NCI-H128 (cell line): Measurements from ENCODE around the gene PRODH.
"Not testable (repeated sequence)": the region's sequence is repeated elsewhere in the genome, so short reads cannot be mapped to it uniquely, and the experiment has no call there.

Source experiments
- DNase-seq: peaks from one replicate; lab custom pipeline; 2025; ENCODE audit not compliant: unreplicated experiment; lab: John Stamatoyannopoulos, UW

The PRODH gene

GRCh38 chr22:18909556-18909955, 26.5 kb downstream of the PRODH start:
- DNase-seq = no peak

DNA sequence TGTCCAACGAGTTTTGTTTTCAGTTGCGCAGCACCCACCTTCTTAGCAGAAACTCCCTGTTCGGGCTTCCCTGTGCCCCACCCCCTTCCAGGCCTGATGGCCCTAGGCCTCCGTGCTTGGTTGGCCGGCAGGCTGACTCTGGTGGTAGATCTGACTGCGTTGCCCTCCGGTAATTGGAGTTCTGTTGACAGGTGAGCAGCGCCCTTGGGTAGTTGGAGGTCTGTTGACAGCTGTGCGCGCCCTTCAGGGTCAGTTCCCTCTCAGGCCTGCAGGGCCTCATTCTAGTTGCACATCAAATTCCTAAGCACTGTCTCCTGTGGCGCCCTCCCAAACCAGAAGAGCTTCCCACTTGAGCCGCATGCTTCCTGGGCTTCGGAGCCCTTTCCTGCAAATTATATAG, 29.2 kb downstream of the PRODH start:
- DNase-seq = no peak

DNA sequence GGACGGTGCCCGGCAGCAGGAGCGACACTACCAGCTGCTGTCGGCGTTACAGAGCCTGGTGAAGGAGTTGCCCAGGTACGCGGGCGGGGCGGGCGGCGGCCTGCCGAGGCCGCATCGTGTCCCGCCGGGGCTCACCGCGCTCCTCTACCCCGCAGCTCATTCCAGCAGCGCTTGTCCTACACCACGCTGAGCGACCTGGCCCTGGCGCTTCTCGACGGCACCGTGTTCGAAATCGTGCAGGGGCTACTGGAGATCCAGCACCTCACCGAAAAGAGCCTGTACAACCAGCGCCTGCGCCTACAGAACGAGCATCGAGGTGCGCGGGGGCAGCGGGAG, 29.7 kb downstream of the PRODH start:
- not testable (repeated sequence) for DNase-seq

GRCh38 chr22:18905540-18906409, 30.3 kb downstream of the PRODH start, which contains the start of gene DGCR6:
Gene DGCR6, plus strand, starts transcription at chr22:18906320. Its CDS starts 55 bp downstream, at chr22:18906375.
- no peak for DNase-seq

GRCh38 chr22:18896037-18896657, 39.9 kb downstream of the PRODH start:
- DNase-seq = not testable (repeated sequence)

DNA sequence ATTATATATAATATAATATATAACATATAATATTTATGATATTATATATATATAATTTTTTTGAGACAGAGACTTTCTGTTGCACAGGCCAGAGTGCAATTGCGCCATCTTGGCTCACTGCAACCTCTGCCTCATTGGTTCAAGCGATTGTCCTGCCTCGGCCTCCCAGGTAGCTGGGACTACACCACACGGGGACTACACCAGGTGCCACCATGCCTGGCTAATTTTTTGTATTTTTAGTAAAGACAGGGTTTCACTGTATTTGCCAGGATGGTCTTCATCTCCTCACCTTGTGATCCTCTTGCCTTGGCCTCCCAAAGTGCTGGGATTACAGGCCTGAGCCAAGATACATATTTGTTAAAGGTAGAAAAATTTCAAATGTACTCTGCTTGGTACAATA, 42.3 kb downstream of the PRODH start:
- DNase-seq = not testable (repeated sequence)

- not testable (repeated sequence) for DNase-seq
These were observed 45.4 kb downstream of the PRODH start for GRCh38 chr22:18890510-18891192.

GRCh38 chr22:18888115-18888514, 48.0 kb downstream of the PRODH start:
- DNase-seq = no peak

DNA sequence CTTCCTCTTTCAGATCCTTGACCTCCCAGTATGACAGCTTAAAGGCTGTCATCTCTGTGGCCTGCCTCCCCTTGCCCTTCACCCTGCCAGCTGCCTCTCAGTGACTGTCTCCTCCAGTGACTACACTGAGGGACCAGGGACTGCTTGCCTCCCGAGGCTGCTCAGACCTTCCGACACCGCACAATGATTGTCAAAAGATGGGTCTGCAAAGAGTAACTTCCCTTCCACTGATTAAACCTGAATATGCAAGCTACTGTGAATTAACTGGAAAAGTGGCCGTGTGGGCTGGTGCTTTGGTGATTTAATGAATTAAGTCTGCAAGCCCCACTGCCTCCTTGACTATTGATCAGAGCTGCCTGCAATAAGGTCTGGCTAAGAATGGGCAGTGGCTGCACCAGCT, 51.6 kb downstream of the PRODH start:
- DNase-seq = not testable (repeated sequence)

DNA sequence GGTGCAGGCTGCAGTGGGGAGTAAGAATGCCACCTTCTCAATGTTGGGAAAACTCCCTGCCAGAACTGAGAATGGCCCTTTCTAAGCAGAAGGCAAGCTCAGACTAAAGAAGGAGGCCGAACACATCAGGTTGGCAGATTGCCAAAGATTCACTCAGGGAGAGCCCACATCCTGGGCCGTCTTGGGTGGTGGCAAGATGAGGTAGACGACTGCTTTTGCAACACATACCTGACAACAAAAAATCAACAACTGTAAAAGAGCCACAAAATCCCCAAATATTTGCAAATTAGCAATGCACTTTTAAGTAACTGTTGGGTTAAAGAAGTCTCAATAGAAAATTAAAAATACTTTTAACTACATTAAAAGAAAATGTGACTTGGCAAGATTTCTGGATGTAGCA, 54.8 kb downstream of the PRODH start:
- DNase-seq = not testable (repeated sequence)
